Left lung (tissue), 10 donors: ENCODE measurements around the gene AMN. TPM values are rescaled to one million over a fixed set of nuclear protein-coding genes. Genes with fewer than 3 reads are reported as not detected.
A peak's percentile ranks its signal among the peaks of the same experiment; 100 is the strongest.

ENCODE experiments used
- ATAC-seq: fragments of 200-7000 bp; cut with Tn5 transposase; one replicate; pipeline ENCODE4 v1.9.1; 2020; ENCODE audit warnings: moderate library complexity
- DNase-seq, 4 donors: peaks; one replicate each; pipeline ENCODE4 v3.0.0-alpha.2; 2013 to 2020
- H3K27ac ChIP-seq, 2 donors: fragments of 200-600 bp; sonication (generic) in 1 of 2; one replicate each; pipeline versions ENCODE4 v1.5.0 to v1.8.0; 2020 to 2021
- H3K27me3 ChIP-seq, 2 donors: fragments of 200-600 bp; sonication (generic) in 1 of 2; one replicate each; pipeline versions ENCODE4 v1.5.0 to v1.8.0; 2020 to 2021
- H3K36me3 ChIP-seq, 2 donors: fragments of 200-600 bp; sonication (generic) in 1 of 2; one replicate each; pipeline versions ENCODE4 v1.5.0 to v1.8.0; 2020 to 2021
- H3K4me1 ChIP-seq, 2 donors: fragments of 200-600 bp; one replicate each; pipeline ENCODE4 v1.8.0; 2021
- H3K4me3 ChIP-seq, 2 donors: fragments of 200-600 bp; sonication (generic) in 1 of 2; one replicate each; pipeline versions ENCODE4 v1.5.0 to v1.8.0; 2020 to 2021; ENCODE audit warnings: mild to moderate bottlenecking in 1 of 2
- H3K9me3 ChIP-seq, 2 donors: fragments of 200-600 bp; sonication (generic) in 1 of 2; one replicate each; pipeline versions ENCODE4 v1.5.0 to v1.8.0; 2020 to 2021
- intact Hi-C, 2 donors: fragments of 100-400 bp; cut with DNase I; formaldehyde crosslinking; loops; one replicate each; pipeline versions ENCODE4 v1.11.2 to v1.14.2; 2022
- polyA plus RNA-seq, 6 donors: library from polyadenylated mRNA; unstranded; fragments of 120-200 nt; gene quantifications; one replicate each; pipeline ENCODE4 v1.2.1, GENCODE V29; 2013; ENCODE audit not compliant: insufficient read length in 6 of 6
- total RNA-seq, 2 donors: library from RNA; stranded (reverse); fragmentation: NEBNext Ultra II Directional; extraction: Animal tissue kit (Norgen Biotek cat#: 25700); gene quantifications; one replicate each; pipeline ENCODE4 v1.2.1, GENCODE V29; 2021
- TF ChIP-seq, protein P1 (sequence below), 2 donors: fragments of 200-600 bp; sonication (generic) in 1 of 2; IDR thresholded peaks; one replicate each; pipeline versions ENCODE4 v1.5.0 to v1.8.0; 2021; ENCODE audit warnings: antibody characterized with exemption in 2 of 2
- donor health status: DM: no; HTN: yes; CAD: no.
- donor health status: DM: no; HTN: no; CAD: no.

The AMN gene
- total and polyA plus RNA-seq, 8 donors, result 0.30 to 23.2 (median 1.1) TPM

DNA sequence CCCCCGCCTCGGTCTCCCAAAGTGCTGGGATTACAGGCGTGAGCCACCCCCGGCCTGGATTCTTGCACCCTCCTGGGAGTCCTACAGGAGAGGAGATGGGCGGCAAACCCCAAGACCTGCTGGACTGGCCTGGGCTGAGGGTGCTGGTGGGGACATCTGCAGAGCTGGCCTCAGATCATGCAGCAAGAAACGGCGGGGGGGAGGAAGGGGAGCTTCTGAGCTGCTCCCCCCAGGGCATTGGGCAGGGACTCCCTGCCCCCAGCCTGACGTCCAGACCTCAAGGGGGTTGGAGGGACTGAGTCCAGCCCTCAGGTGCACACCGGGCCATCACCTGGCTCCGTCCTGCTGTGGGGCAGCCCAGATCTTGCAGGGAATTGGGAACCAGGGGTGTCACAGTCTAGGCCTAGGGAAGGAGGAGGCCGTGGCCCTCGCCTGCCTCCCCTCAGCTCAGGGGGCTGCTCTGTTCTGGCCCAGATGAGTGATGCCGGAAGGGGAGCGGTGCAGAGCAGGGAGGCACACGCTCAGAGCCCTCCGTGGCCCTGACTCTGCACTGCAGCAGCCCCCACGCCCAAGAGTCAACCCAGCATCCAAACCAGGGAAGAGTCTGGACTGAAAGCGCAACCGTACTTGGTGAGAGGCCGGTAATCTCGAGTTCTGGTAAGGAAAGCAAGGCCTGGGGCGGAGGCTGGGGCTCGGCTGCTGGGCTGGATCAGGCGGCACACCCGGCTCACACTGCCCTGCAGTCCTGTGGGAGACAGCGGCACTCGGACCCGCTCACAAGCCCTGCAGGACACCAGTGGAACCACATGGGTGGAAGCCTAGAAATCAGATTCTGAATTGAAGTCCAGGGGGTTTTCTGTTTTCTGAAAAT is 8.9 kb upstream of the AMN start:
- DNase-seq (peak in 1 of 4 donors; percentile 78), ATAC-seq (no peak)
- Histone ChIP-seq H3K27me3 (no peaks in the 10 kb centered on the region), H3K27ac (no peak overlapping the region), H3K4me1 (no peaks in the 10 kb centered on the region), H3K4me3 (no peak overlapping the region), H3K36me3 (peaks cover 0 to 25% of the 10 kb centered on the region in 2 donors), H3K9me3 (no peaks in the 10 kb centered on the region)
- TF ChIP-seq, protein P1, sequence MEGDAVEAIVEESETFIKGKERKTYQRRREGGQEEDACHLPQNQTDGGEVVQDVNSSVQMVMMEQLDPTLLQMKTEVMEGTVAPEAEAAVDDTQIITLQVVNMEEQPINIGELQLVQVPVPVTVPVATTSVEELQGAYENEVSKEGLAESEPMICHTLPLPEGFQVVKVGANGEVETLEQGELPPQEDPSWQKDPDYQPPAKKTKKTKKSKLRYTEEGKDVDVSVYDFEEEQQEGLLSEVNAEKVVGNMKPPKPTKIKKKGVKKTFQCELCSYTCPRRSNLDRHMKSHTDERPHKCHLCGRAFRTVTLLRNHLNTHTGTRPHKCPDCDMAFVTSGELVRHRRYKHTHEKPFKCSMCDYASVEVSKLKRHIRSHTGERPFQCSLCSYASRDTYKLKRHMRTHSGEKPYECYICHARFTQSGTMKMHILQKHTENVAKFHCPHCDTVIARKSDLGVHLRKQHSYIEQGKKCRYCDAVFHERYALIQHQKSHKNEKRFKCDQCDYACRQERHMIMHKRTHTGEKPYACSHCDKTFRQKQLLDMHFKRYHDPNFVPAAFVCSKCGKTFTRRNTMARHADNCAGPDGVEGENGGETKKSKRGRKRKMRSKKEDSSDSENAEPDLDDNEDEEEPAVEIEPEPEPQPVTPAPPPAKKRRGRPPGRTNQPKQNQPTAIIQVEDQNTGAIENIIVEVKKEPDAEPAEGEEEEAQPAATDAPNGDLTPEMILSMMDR (IDR thresholded peaks at IDR 0.05), result no peak
- intact Hi-C loops, result no loop called here

DNA sequence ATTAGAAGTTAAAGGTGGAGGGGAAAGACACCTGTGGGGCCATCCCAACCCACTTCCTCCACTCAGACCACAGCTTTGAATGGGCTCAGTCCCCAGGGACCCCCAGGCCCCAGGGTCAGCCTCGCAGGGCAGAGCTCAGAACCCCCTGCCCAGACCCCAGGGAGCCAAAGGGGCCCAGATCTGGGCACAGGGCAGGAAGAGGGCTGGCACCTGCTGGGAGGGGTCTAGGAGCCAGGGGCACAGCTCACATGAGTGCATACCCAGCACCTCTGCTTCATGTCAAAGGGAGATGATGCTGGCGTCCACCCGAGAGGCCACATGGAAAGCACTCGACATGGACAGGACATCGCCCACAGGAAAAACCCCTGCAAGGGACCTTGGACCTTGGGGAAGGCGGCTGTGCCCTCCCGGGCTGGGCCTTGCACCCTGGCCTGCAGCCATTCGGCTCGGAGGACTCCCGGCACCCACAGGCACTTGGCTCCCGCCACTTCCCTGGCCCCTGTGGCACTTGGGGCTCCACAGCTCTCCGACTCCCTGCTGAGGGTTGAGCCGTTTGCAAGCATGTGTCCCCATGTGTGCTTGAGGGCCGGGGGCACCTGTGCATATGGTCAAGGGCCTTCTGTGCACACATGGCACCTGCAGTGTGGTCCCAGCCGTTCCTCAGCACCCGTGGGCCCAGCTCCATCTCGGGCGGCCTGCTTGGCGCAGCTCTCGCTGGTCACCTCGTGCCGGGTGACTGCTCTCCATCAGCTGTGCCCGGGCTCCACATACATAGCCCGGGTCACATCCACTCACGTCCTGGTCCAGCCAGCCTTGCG is 7.8 kb upstream of the AMN start:
- DNase-seq (peak in 1 of 4 donors; percentile 77), ATAC-seq (no peak)
- Histone ChIP-seq H3K9me3 (no peaks in the 10 kb centered on the region), H3K4me1 (no peaks in the 10 kb centered on the region), H3K36me3 (peaks cover 0 to 25% of the 10 kb centered on the region in 2 donors), H3K27me3 (no peaks in the 10 kb centered on the region), H3K27ac (no peak overlapping the region), H3K4me3 (no peak overlapping the region)
- TF ChIP-seq, protein P1 (IDR thresholded peaks at IDR 0.05), result no peak
- intact Hi-C loops, result no loop called here

DNA sequence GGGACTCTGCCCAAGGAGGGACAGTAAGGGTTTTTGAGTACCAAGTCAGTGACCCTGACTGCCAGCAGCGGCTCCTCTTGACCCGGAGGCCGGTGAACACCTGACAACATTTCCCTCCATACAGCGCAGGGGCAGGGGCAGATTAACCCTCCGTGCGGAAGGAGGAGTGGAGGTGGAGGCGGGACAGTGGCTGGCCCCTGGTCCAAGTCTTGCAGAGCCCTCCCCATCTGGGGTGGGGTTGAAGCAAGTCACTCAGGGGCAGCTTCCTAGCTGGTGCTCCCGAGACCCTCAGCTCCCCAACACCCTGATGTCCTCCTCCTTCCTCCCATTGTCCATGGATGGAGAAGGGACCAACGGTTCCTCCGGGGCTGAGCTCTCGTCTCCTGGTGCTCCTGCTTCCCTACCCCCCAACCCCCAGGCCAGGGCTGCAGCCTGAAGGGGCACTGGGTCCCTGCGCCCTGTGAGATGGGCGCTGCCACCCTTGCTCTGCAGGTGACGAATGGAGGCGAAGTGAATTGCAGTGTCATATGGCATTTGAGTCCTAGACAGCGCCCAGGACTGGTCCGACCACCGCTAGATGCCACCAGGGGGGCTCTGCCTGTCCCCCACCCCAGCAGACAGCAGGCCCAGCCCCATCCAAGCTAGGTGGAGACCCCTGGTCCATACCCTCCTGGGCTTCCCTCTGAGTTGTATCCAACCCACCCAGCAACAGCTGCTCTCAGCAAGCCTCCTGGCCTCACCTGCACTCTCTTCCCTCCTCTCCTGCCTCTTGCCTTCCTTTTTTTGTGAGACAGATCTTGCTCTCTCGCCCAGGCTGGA is 7.0 kb upstream of the AMN start:
- no peak for ATAC-seq

DNA sequence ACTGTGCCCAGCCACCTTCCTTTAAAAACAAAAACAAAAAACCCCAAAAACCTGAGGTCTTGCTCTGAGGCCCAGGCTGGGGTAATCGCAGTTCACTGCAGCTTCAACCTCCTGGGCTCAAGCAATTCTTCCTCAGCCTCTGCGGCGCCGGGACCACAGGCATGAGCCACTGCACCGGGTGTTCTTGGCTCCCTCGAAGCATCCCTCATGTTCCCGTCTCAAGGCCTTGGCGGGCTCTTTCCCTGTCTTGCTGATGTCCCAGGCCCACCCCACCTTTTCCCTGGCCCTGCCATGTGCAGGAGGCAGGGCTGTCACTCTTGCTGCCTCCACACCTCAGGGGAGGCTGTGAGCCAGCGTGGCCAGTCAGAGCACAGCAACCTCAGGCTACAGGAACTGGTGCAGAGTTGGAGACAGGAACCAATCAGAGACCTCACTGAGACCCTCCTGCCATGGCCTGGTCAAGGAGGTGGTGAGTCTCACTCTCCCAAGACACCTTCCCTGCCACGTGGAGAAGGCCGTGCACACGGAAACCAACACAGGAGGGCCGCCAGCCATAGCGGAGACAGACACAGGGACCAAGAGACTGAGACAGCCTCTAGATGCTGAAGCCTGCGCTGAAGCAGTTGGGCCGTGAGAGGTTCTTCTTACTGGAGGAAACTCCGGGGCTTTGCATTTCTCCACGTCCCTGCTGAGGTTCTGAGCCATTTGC is 6.0 kb upstream of the AMN start:
- DNase-seq (peak in 1 of 4 donors; percentile 55), ATAC-seq (no peak)
- H3K27ac ChIP-seq, result no peak overlapping the region
- peaks cover 0 to 6% of the 10 kb centered on the region in 2 donors for H3K27me3 ChIP-seq
- intact Hi-C loops, result no loop called here
- peaks cover 0 to 13% of the 10 kb centered on the region in 2 donors for H3K36me3 ChIP-seq
- H3K9me3 ChIP-seq, result no peaks in the 10 kb centered on the region
- H3K4me1 ChIP-seq, result no peaks in the 10 kb centered on the region
- no peak overlapping the region for H3K4me3 ChIP-seq
- TF ChIP-seq, protein P1 (IDR thresholded peaks at IDR 0.05), result no peak

More for the DNA sequence above, 7.0 kb upstream of the AMN start:
- Histone ChIP-seq H3K36me3 (peaks cover 0 to 23% of the 10 kb centered on the region in 2 donors), H3K9me3 (no peaks in the 10 kb centered on the region), H3K4me1 (no peaks in the 10 kb centered on the region), H3K27me3 (no peaks in the 10 kb centered on the region), H3K4me3 (no peak overlapping the region), H3K27ac (no peak overlapping the region)
- DNase-seq, result peak in 1 of 4 donors; percentile 45
- intact Hi-C loops, result no loop called here
- TF ChIP-seq, protein P1 (IDR thresholded peaks at IDR 0.05), result no peak
